Loucy (cell line): Measurements from ENCODE around the gene EFCAB5.

Experiments
- EZH2phosphoT487 ChIP-seq: fragments of 200-600 bp; IDR thresholded peaks from 2 replicates; pipeline ENCODE4 v1.6.1; 2018; ENCODE audit warnings: antibody characterized with exemption, mild to moderate bottlenecking, moderate library complexity, borderline replicate concordance
- TF ChIP-seq, protein P1 (sequence below): fragments of 200-600 bp; sonication (generic); conservative IDR thresholded peaks from 2 replicates; pipeline ENCODE4 v1.5.1; 2014; ENCODE audit warnings: mild to moderate bottlenecking, antibody characterized with exemption, low read length

DNA sequence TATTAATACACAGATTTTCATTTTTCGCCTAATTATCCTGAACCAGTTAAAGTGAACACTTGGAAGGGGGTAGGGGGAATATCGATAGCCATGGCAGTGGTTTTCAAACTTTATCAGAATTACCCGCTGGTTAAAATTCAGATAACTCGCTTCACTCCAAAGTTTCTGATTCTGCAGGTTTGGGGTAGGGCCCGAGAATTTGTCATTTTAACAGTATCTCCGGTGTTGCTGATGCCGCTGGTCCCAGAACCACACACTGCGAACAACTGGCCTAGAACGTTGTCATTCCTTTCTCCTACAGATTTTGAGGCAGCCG lies 174.9 kb downstream of the EFCAB5 start:
- TF ChIP-seq, protein P1, sequence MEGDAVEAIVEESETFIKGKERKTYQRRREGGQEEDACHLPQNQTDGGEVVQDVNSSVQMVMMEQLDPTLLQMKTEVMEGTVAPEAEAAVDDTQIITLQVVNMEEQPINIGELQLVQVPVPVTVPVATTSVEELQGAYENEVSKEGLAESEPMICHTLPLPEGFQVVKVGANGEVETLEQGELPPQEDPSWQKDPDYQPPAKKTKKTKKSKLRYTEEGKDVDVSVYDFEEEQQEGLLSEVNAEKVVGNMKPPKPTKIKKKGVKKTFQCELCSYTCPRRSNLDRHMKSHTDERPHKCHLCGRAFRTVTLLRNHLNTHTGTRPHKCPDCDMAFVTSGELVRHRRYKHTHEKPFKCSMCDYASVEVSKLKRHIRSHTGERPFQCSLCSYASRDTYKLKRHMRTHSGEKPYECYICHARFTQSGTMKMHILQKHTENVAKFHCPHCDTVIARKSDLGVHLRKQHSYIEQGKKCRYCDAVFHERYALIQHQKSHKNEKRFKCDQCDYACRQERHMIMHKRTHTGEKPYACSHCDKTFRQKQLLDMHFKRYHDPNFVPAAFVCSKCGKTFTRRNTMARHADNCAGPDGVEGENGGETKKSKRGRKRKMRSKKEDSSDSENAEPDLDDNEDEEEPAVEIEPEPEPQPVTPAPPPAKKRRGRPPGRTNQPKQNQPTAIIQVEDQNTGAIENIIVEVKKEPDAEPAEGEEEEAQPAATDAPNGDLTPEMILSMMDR, result no peak
- no peak for TF ChIP-seq EZH2phosphoT487
